ENCODE measurements around the gene ESPL1. TPM values are rescaled to one million over a fixed set of nuclear protein-coding genes. Genes with fewer than 3 reads are reported as not detected.
"Not testable (repeated sequence)": the region's sequence is repeated elsewhere in the genome, so short reads cannot be mapped to it uniquely, and the experiment has no call there.

Gene ESPL1
- total RNA-seq, 1 experiment from 2014 or later, result 9.4 TPM

- no peaks in the 10 kb centered on the region for H3K27me3 ChIP-seq (ENCODE audit: low read length)
- peaks cover 11% of the 10 kb centered on the region for H3K36me3 ChIP-seq (ENCODE audit: insufficient read depth, low read length)
- H3K4me2 ChIP-seq (ENCODE audit: low read depth, low read length, poor library complexity, severe bottlenecking), result peak overlapping the region; percentile 82
- H2AFZ ChIP-seq (ENCODE audit: low read length), result peak overlapping the region; percentile 14; the same call in 1 of the 2 replicates
- no peaks in the 10 kb centered on the region for H3K9me2 ChIP-seq (replicated peaks; ENCODE audit: insufficient read depth, low read length)
- no peak for DNase-seq
- H3K79me2 ChIP-seq (ENCODE audit: low read length), result peaks cover 36% of the 10 kb centered on the region
- peaks cover 41% of the 10 kb centered on the region for H3K4me1 ChIP-seq (ENCODE audit: low read length)
- H3K9me3 ChIP-seq (ENCODE audit: low read length), result no peaks in the 10 kb centered on the region
- peak overlapping the region; percentile 19; the same call in 1 of the 2 replicates for H3K27ac ChIP-seq (ENCODE audit: low read length)
- peak overlapping the region; percentile 89 for H3K4me3 ChIP-seq (ENCODE audit: low read length)
- no peaks in the 10 kb centered on the region for H4K20me1 ChIP-seq (ENCODE audit: insufficient read depth, low read depth, low read length)
- peak overlapping the region; percentile 89 for H3K9ac ChIP-seq (ENCODE audit: low read length)
Measured at GRCh38 chr12:53295891-53296219, 27.8 kb downstream of the ESPL1 start.

DNA sequence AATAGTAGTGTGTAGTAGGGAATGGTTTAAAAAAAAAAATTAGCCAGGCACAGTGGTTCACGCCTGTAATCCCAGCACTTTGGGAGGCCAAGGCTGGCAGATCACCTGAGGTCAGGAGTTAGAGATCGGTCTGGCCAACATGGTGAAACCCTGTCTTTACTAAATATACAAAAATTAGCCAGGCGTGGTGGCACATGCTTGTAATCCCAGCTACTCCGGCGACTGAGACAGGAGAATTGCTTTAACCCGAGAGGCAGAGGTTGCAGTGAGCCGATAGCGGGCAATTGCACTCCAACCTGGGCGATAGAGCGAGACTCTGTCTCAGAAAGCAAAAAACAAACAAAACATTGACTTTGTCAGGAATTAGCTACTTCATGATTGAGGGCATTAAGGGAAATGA lies 29.0 kb downstream of the ESPL1 start:
- not testable (repeated sequence) for H3K27me3 ChIP-seq (ENCODE audit: low read length); H3K4me3 ChIP-seq (ENCODE audit: low read length); H2AFZ ChIP-seq (ENCODE audit: low read length); H3K9me3 ChIP-seq (ENCODE audit: low read length); H3K27ac ChIP-seq (ENCODE audit: low read length); H3K9me2 ChIP-seq (replicated peaks; ENCODE audit: insufficient read depth, low read length); H4K20me1 ChIP-seq (ENCODE audit: insufficient read depth, low read depth, low read length); DNase-seq
- Histone ChIP-seq H3K79me2 (ENCODE audit: low read length) (peaks cover 49% of the 10 kb centered on the region), H3K36me3 (ENCODE audit: insufficient read depth, low read length) (peaks cover 16% of the 10 kb centered on the region), H3K4me2 (ENCODE audit: low read depth, low read length, poor library complexity, severe bottlenecking) (peak overlapping the region; percentile 82), H3K4me1 (ENCODE audit: low read length) (peaks cover 49% of the 10 kb centered on the region), H3K9ac (ENCODE audit: low read length) (peak overlapping the region; percentile 89)

- no peaks in the 10 kb centered on the region for H3K27me3 ChIP-seq (ENCODE audit: low read length)
- no peak overlapping the region for H3K4me3 ChIP-seq (ENCODE audit: low read length)
- H2AFZ ChIP-seq (ENCODE audit: low read length), result no peak overlapping the region
- H3K79me2 ChIP-seq (ENCODE audit: low read length), result peaks cover 59% of the 10 kb centered on the region
- peaks cover 26% of the 10 kb centered on the region for H3K36me3 ChIP-seq (ENCODE audit: insufficient read depth, low read length)
- H3K4me2 ChIP-seq (ENCODE audit: low read depth, low read length, poor library complexity, severe bottlenecking), result no peak overlapping the region
- H4K20me1 ChIP-seq (ENCODE audit: insufficient read depth, low read depth, low read length), result no peaks in the 10 kb centered on the region
- DNase-seq, result no peak
- no peaks in the 10 kb centered on the region for H3K9me2 ChIP-seq (replicated peaks; ENCODE audit: insufficient read depth, low read length)
- H3K9ac ChIP-seq (ENCODE audit: low read length), result 0 out of 2 replicates have a peak overlapping the region, but pooled peaks have one; percentile 7
- H3K4me1 ChIP-seq (ENCODE audit: low read length), result peaks cover 55% of the 10 kb centered on the region
- H3K9me3 ChIP-seq (ENCODE audit: low read length), result no peaks in the 10 kb centered on the region
- no peak overlapping the region for H3K27ac ChIP-seq (ENCODE audit: low read length)
Measured at GRCh38 chr12:53298164-53298563, 30.1 kb downstream of the ESPL1 start.

GRCh38 chr12:53299101-53299453 lies 31.0 kb downstream of the ESPL1 start:
- Histone ChIP-seq H3K9me2 (replicated peaks; ENCODE audit: insufficient read depth, low read length) (no peaks in the 10 kb centered on the region), H3K4me3 (ENCODE audit: low read length) (peak overlapping the region; percentile 94), H3K79me2 (ENCODE audit: low read length) (peaks cover 64% of the 10 kb centered on the region), H3K9ac (ENCODE audit: low read length) (peak overlapping the region; percentile 93), H3K27ac (ENCODE audit: low read length) (no peak overlapping the region), H3K9me3 (ENCODE audit: low read length) (no peaks in the 10 kb centered on the region), H3K36me3 (ENCODE audit: insufficient read depth, low read length) (peaks cover 30% of the 10 kb centered on the region), H4K20me1 (ENCODE audit: insufficient read depth, low read depth, low read length) (no peaks in the 10 kb centered on the region), H3K4me1 (ENCODE audit: low read length) (peaks cover 55% of the 10 kb centered on the region), H3K4me2 (ENCODE audit: low read depth, low read length, poor library complexity, severe bottlenecking) (peak overlapping the region; percentile 89), H3K27me3 (ENCODE audit: low read length) (no peaks in the 10 kb centered on the region), H2AFZ (ENCODE audit: low read length) (no peak overlapping the region)
- peak; percentile 74 for DNase-seq

- Histone ChIP-seq H3K79me2 (ENCODE audit: low read length) (peaks cover 64% of the 10 kb centered on the region), H2AFZ (ENCODE audit: low read length) (peak within 1 kb of the TSS; percentile 70; the same call in 1 of the 2 replicates), H3K4me1 (ENCODE audit: low read length) (peaks cover 55% of the 10 kb centered on the region)
Measured at GRCh38 chr12:53299454-53300180, 31.5 kb downstream of the ESPL1 start, which contains the start of gene MYG1. MYG1 (plus strand) TSS chr12:53299695; CDS start chr12:53299738, 43 bp downstream.

GRCh38 chr12:53300187-53300586 lies 32.1 kb downstream of the ESPL1 start:
- H2AFZ ChIP-seq (ENCODE audit: low read length), result peak overlapping the region; percentile 70; the same call in 1 of the 2 replicates
- H3K9ac ChIP-seq (ENCODE audit: low read length), result peak overlapping the region; percentile 93
- peaks cover 31% of the 10 kb centered on the region for H3K36me3 ChIP-seq (ENCODE audit: insufficient read depth, low read length)
- peak; percentile 61 for DNase-seq
- peaks cover 50% of the 10 kb centered on the region for H3K4me1 ChIP-seq (ENCODE audit: low read length)
- no peaks in the 10 kb centered on the region for H4K20me1 ChIP-seq (ENCODE audit: insufficient read depth, low read depth, low read length)
- H3K9me2 ChIP-seq (replicated peaks; ENCODE audit: insufficient read depth, low read length), result no peaks in the 10 kb centered on the region
- no peaks in the 10 kb centered on the region for H3K27me3 ChIP-seq (ENCODE audit: low read length)
- peak overlapping the region; percentile 89 for H3K4me2 ChIP-seq (ENCODE audit: low read depth, low read length, poor library complexity, severe bottlenecking)
- H3K4me3 ChIP-seq (ENCODE audit: low read length), result peak overlapping the region; percentile 94
- peak overlapping the region; percentile 8; the same call in 1 of the 2 replicates for H3K27ac ChIP-seq (ENCODE audit: low read length)
- no peaks in the 10 kb centered on the region for H3K9me3 ChIP-seq (ENCODE audit: low read length)
- H3K79me2 ChIP-seq (ENCODE audit: low read length), result peaks cover 64% of the 10 kb centered on the region

More at GRCh38 chr12:53299454-53300180, 31.5 kb downstream of the ESPL1 start, which contains the start of gene MYG1:
- H4K20me1 ChIP-seq (ENCODE audit: insufficient read depth, low read depth, low read length), result no peaks in the 10 kb centered on the region
- H3K36me3 ChIP-seq (ENCODE audit: insufficient read depth, low read length), result peaks cover 30% of the 10 kb centered on the region
- no peaks in the 10 kb centered on the region for H3K9me3 ChIP-seq (ENCODE audit: low read length)
- H3K27ac ChIP-seq (ENCODE audit: low read length), result peak within 1 kb of the TSS; percentile 8; the same call in 1 of the 2 replicates
- peak within 1 kb of the TSS; percentile 89 for H3K4me2 ChIP-seq (ENCODE audit: low read depth, low read length, poor library complexity, severe bottlenecking)
- DNase-seq, result peak; percentile 97
- H3K4me3 ChIP-seq (ENCODE audit: low read length), result peak within 1 kb of the TSS; percentile 94
- peak within 1 kb of the TSS; percentile 93 for H3K9ac ChIP-seq (ENCODE audit: low read length)
- no peaks in the 10 kb centered on the region for H3K27me3 ChIP-seq (ENCODE audit: low read length)
- no peaks in the 10 kb centered on the region for H3K9me2 ChIP-seq (replicated peaks; ENCODE audit: insufficient read depth, low read length)

DNA sequence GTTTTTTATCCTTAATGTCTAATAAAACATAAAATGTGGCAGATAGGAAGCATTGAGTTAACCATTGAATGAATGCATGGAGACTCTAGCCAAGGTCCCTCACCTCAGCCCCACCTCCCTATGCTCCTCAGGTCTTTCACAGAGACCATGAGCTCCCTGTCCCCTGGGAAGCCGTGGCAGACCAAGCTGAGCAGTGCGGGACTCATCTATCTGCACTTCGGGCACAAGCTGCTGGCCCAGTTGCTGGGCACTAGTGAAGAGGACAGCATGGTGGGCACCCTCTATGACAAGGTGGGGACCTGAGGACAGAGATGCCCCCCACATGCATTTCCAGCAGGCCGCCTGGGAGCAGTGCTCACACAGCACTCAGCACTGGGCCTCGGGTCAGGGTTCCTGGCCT lies 34.8 kb downstream of the ESPL1 start:
- Histone ChIP-seq H3K9me3 (ENCODE audit: low read length) (no peaks in the 10 kb centered on the region), H3K4me1 (ENCODE audit: low read length) (peaks cover 30% of the 10 kb centered on the region), H3K4me3 (ENCODE audit: low read length) (no peak overlapping the region), H3K36me3 (ENCODE audit: insufficient read depth, low read length) (peaks cover 33% of the 10 kb centered on the region), H4K20me1 (ENCODE audit: insufficient read depth, low read depth, low read length) (no peaks in the 10 kb centered on the region), H3K27me3 (ENCODE audit: low read length) (no peaks in the 10 kb centered on the region), H3K9ac (ENCODE audit: low read length) (no peak overlapping the region), H2AFZ (ENCODE audit: low read length) (no peak overlapping the region), H3K4me2 (ENCODE audit: low read depth, low read length, poor library complexity, severe bottlenecking) (no peak overlapping the region), H3K79me2 (ENCODE audit: low read length) (peaks cover 40% of the 10 kb centered on the region), H3K9me2 (replicated peaks; ENCODE audit: insufficient read depth, low read length) (no peaks in the 10 kb centered on the region), H3K27ac (ENCODE audit: low read length) (no peak overlapping the region)
- no peak for DNase-seq

DNA sequence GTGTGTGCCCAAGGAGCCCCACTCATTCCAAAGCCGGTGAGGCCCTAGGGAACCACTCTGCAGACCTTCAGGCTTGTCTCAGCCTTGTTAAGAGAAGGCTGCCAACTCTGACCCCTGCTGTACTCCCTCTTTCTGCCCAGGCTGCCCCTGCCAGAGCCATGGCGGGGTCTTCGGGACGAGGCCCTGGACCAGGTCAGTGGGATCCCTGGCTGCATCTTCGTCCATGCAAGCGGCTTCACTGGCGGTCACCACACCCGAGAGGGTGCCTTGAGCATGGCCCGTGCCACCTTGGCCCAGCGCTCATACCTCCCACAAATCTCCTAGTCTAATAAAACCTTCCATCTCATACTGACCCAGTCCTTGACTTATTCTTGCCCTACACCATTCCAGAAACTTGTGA lies 38.7 kb downstream of the ESPL1 start:
- no peak for DNase-seq
- peaks cover 6% of the 10 kb centered on the region; the same call in 1 of the 2 replicates for H3K4me1 ChIP-seq (ENCODE audit: low read length)
- no peak overlapping the region for H3K4me2 ChIP-seq (ENCODE audit: low read depth, low read length, poor library complexity, severe bottlenecking)
- no peak overlapping the region for H3K27ac ChIP-seq (ENCODE audit: low read length)
- H3K79me2 ChIP-seq (ENCODE audit: low read length), result peaks cover 18% of the 10 kb centered on the region
- no peak overlapping the region for H2AFZ ChIP-seq (ENCODE audit: low read length)
- no peak overlapping the region for H3K4me3 ChIP-seq (ENCODE audit: low read length)
- H3K9ac ChIP-seq (ENCODE audit: low read length), result no peak overlapping the region
- no peaks in the 10 kb centered on the region for H3K9me3 ChIP-seq (ENCODE audit: low read length)
- H3K27me3 ChIP-seq (ENCODE audit: low read length), result no peaks in the 10 kb centered on the region
- H4K20me1 ChIP-seq (ENCODE audit: insufficient read depth, low read depth, low read length), result no peaks in the 10 kb centered on the region
- H3K9me2 ChIP-seq (replicated peaks; ENCODE audit: insufficient read depth, low read length), result no peaks in the 10 kb centered on the region
- peaks cover 22% of the 10 kb centered on the region for H3K36me3 ChIP-seq (ENCODE audit: insufficient read depth, low read length)
